HepG2 (cell line): Measurements from ENCODE around the gene APIP.

Experiments
- CREB1 ChIP-seq, 2 experiments: fragments of 450-650 bp in 1 of 2; IDR thresholded peaks; 2 replicates each; pipeline ENCODE4 v1.6.1; 2016 to 2017; ENCODE audit warnings: control low read depth in 1 of 2, mild to moderate bottlenecking in 1 of 2, missing compliant biosample characterization in 1 of 2, missing genetic modification characterization in 1 of 2
- HMGXB4 ChIP-seq, 2 experiments: sonication (generic) in 1 of 2; formaldehyde crosslinking in 1 of 2; IDR thresholded peaks; 2 replicates each; pipeline versions ENCODE4 v1.4.0 to v1.6.1; 2018 to 2020; ENCODE audit warnings: missing genetic modification reagents in 2 of 2, borderline replicate concordance in 1 of 2, low read depth in 1 of 2, mild to moderate bottlenecking in 1 of 2, missing biosample characterization in 1 of 2
- NR2C2 ChIP-seq: sonication (generic); formaldehyde crosslinking; IDR thresholded peaks from 2 replicates; pipeline ENCODE4 v1.4.0; 2020; ENCODE audit warnings: missing genetic modification reagents, mild to moderate bottlenecking, moderate library complexity, borderline replicate concordance
- REST ChIP-seq, 2 experiments: IDR thresholded peaks; 2 replicates each; pipeline ENCODE4 v1.6.1; 2011 to 2012; ENCODE audit warnings: low read length in 2 of 2, borderline replicate concordance in 1 of 2, low read depth in 1 of 2, mild to moderate bottlenecking in 1 of 2, moderate library complexity in 1 of 2
- SP1 ChIP-seq, 2 experiments: fragments of 450-650 bp in 1 of 2; sonication (generic) in 1 of 2; formaldehyde crosslinking in 1 of 2; IDR thresholded peaks; 2 replicates each; pipeline versions ENCODE4 v1.4.0 to v1.6.1; 2016 to 2020; ENCODE audit warnings: missing genetic modification reagents in 1 of 2
- ZBTB39 ChIP-seq: sonication (generic); formaldehyde crosslinking; IDR thresholded peaks from 2 replicates; pipeline ENCODE4 v1.5.0; 2020; ENCODE audit warnings: missing genetic modification reagents

GRCh38 chr11:34964610-34965331 is 48.6 kb upstream of the APIP start:
- TF ChIP-seq ZBTB39 (CRISPR knock-in tag) (no peak), NR2C2 (CRISPR knock-in tag) (no peak), CREB1 (IDR thresholded peaks at IDR 0.05) (no peak), CREB1 (CRISPR knock-in tag; IDR thresholded peaks at IDR 0.05) (no peak), HMGXB4 (CRISPR knock-in tag; IDR thresholded peaks at IDR 0.05; ENCODE audit: borderline replicate concordance in 1 of 2, low read depth in 1 of 2) (no peak), SP1 (IDR thresholded peaks at IDR 0.05) (no peak), SP1 (CRISPR knock-in tag; IDR thresholded peaks at IDR 0.05) (no peak), REST (IDR thresholded peaks at IDR 0.05; ENCODE audit: borderline replicate concordance in 1 of 2, low read depth in 1 of 2, low read length in 2 of 2) (no peak)
